Activated CD4-positive, alpha-beta T cell treated with anti-CD3 and anti-CD28 coated beads, Interleukin-10, Interleukin-2, amounts not matched to agents 100 ng/mL and 50 ng/mL, durations not matched to agents 16 hours and 8 hours (primary cell): ENCODE data around the gene FOXF2.

Experiments used
- DNase-seq: peaks from one replicate; pipeline ENCODE4 v3.0.0-alpha.2; 2020

FOXF2 gene

GRCh38 chr6:1379017-1379787 lies 10.2 kb upstream of the FOXF2 start:
- peak; percentile 13 for DNase-seq

DNA sequence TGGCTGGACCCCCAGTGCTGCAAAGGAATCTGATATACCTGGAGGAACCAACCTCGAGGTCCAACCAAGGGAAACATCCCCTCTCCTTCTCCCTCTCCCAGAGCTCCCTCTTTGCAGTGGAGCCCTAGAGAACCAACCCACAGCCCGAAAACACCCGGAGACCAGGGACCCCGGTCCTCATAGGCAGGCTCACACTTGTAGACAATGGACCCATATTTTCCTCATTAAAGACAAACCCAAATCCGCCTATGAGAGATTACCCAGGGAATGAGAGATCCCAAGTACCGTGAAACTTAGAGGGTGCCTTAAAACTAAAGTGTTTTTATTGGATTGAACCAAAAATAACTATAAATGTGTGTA lies 9.6 kb upstream of the FOXF2 start:
- no peak for DNase-seq

- no peak for DNase-seq
Measured at GRCh38 chr6:1380625-1381427, 8.6 kb upstream of the FOXF2 start.

- DNase-seq = peak; percentile 60
Measured at GRCh38 chr6:1381481-1382330, 7.7 kb upstream of the FOXF2 start.

DNA sequence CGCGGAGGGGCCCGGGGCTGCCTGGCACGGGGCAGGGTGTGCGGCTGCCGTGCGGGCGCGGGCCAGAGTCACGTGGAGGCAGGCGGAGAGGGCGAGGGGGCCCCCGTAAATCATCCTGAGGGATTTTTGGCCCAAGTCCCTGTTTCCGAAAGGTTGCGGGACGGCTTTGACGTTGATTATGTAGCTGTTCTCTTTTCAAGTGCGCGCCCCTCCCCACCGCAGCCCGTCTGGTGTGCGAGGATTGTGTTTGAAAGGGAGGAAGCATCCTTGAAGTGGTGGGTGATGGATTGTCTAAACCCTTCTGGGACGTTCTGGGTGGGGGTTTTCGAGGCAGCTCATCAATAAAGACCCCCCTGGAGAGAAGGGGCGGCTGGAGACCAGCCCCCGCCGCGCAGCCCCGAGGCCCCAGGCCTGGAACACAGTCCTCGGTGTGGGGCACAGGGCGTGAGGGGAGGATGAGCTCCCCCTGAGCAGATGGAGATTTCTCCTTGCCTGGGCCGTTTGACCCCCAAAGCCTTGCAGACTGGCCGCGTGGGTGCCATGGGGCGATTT lies 7.0 kb upstream of the FOXF2 start:
- no peak for DNase-seq

- DNase-seq = no peak
Measured at GRCh38 chr6:1382883-1383728, 6.3 kb upstream of the FOXF2 start.

- no peak for DNase-seq
Measured at GRCh38 chr6:1383729-1384548, 5.4 kb upstream of the FOXF2 start.

DNA sequence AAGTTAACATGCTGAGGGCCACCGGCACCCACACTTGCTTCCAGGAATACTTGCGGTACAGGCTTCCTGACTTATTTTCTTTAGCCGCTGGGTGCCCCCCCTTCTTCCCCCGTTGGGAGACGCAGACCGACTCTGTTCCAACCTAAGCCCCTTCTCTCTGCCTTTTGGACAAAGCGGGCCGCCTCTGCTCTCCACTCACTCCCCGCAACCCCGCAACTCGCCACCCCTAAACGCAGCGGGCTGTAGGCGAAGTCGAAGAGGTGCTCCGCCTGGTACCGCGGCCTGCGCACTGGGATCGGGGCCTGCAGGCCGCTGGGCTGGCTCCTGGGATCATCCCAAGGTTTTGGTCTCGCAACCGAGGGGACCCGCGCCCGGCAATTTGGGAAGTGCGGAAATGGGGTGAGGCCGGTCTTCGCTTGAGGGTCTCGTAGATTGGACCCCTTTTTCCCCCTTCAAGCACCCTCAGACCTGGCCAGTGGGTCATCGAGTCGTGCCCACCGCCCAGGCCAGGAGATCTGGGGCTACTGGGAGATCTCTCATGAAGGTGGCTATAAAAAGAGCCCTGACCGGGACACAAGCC lies 4.7 kb upstream of the FOXF2 start:
- no peak for DNase-seq

DNA sequence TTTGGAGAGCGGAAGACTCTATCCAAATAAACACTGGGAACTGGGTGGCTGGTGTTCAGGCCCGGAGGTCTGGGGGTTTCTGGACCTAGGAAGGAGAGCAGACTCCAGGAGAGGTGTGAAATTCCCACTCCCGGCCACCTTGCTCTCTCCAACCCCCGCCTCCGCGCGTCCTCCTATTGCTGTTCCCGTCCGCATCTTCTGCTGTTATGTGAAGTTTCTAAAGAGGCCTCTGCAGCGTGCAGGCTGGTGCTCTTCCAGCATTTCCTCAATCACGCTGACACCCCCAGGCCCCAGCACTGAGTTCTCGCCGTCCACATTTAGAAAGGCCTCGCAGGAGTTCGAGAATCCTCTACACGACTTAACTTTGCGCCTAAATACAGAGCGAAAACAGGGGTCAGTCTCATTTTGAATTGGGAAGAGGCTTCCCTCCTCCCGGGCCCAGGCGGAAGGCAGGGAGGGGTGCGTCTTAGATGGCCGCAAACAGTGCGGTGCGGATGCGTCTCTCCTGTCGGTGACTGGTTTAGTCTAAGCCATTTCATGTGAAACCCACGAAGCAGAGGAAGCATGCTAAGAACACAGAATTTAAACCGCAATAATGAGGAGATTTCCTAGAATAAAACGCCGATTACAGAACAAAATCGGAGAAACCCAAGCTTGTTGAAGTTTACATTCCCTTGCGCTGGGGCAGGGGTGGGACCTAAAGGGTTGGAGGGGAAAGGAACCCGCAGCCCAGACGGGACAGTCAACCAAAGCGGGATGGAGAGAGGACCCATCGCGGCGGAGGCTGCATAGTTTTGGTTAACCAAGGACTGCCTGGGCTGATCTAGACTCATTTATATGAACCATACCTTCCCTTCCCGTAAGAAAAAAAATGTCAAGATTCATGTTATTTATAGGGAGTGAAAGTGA lies 4.0 kb upstream of the FOXF2 start:
- no peak for DNase-seq

DNA sequence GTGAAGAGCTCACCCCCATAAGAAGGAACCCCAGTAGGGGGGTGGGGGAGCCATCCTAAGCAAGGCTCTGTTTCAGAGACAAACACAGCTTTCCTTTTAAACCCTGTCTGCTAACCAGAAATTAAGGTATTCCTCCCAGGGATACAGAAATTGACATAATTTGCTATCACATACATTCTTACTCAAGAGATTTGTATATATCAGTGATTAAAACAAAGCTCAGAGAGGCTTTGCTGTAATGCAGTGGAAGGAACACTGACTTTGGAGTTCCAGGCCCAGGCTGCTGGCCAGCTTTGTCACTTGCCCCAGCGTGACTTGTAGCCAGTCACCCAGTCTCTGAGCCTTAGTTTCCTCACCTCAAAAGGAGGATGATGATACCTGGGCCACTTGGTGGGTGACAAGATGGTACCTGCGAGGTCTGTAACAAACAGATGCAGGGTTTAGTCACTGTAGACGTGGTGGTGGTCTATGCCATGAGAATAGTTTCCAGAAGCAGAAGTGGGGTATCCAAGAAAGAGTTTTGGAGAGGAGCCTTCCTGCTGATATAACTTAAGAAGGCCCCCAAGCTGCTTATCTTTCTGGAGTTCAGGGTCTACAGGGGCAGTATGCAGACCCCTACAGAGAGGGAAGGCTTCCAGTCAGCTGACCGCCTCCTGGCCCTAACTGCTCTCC lies 3.2 kb upstream of the FOXF2 start:
- no peak for DNase-seq

GRCh38 chr6:1387538-1387875 lies 1.9 kb upstream of the FOXF2 start:
- DNase-seq = no peak

DNA sequence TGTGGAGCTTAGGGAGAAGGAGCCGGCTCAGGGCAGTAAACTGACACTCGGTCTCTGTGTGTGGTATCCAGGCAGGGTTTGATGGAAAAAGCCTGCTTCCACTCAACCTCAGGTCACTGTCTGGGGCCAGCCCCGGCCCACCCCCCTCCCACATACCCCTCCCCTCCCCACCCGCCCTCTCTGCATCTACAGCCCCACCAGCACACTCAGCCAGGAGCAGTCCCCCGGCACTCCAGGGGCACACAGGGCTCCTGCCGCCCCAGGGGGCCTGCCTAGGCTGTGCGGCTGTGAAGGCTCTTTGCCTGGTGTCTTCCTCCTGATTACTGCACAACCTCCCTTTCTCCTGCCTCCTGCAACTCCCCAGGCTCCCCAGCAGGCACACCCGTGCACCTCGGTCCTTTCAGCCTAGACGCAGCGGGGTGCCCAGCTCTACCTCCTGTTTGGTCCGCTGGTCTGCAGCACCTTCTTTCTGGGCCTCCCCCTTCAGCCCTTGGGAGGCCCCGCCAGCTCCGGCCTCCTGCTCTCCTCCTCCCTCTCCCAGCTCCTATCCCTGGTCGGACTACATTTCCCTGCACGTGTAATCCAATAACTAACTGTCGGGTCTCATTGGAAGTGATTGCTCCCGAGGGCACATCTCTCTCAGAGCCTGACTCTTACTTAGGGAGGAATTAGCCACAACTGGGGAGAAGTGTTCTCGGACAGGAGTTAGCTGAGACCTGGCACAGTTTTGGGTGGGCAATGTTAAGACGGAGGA lies 1.3 kb upstream of the FOXF2 start:
- DNase-seq = no peak

DNA sequence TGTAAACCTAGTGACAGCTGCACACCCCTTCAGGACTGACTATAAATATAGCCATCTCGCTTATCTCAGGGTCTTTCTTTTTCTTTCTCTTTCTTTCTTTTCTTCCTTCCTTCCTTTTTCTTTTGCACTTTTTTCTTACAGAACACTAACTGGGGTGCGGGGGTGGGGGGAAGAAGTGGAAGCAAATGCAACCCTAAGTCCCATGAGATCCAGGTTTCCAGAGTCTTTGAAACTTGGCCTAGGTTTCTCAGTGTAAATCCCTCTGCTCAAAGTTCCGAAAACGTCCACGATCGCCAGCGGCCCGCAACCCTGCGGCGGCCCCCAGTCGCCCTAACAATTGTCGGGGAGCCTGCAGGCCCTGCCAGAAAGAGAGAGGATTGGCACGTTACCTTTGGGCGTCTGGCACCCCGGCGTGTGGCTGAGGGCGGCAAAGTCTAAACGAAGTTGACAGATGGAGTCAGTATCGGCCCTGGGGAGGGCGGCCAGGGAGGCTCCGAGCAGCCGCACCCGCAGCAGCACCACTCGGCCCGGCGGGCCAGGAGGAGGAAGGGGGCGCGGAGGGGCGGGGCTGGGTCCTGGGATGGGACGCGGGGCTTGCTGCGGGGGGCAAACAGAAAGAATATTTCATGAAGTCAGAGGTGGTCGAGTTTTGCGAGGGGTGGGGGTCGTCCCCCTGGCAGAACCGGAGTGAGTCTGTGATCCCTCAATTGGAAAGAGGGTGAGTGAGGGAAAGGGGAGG lies 577 bp upstream of the FOXF2 start:
- DNase-seq = no peak

- peak; percentile 14 for DNase-seq
Measured at GRCh38 chr6:1390133-1390945, 963 bp downstream of the FOXF2 start.

GRCh38 chr6:1390946-1391799 lies 1.8 kb downstream of the FOXF2 start:
- no peak for DNase-seq

DNA sequence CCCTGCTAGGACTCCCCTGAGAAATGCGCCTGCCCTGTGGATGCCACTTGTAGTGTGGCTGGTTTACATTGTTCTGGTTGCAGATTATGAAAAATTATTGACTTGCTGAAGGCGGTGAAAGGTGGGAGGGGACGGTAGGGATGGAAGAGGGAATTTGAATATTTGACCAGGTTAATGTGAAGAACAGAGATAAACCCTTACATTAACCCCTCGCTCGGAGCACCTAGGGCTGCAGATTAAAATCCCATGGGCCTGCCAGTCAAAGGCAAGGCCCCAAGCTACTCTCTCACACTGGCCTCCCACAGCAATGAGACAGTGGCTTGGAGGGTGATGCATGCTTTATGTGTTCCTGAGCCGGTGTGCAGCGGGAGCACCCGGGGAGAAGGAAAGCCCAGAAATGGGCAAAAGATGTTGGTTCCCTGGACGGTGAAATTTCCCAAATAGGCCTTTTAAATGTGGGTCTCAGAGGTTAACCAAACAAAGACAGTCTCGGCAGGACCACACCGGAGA lies 2.5 kb downstream of the FOXF2 start:
- DNase-seq = no peak
